SK-MEL-5 (cell line): Measurements from ENCODE around the gene RBM4B. TPM values are rescaled to one million over a fixed set of nuclear protein-coding genes. Genes with fewer than 3 reads are reported as not detected.
"Not testable (repeated sequence)": the region's sequence is repeated elsewhere in the genome, so short reads cannot be mapped to it uniquely, and the experiment has no call there.

Source experiments
- DNase-seq: peaks from one replicate; pipeline ENCODE4 v3.0.0-alpha.2; 2016; ENCODE audit warnings: low read depth, low spot score
- in situ Hi-C: cut with HindIII; loops from 2 replicates; pipeline ENCODE4 v1.10.0; 2016; ENCODE audit warnings: low sequenced_read_pairs, high pct_unique_total_duplicates, low pct_unique_long_range_greater_than_20kb
- polyA plus RNA-seq, 2 experiments: library from polyadenylated mRNA; depleted of rRNA; stranded (reverse); fragments of >200 nt; gene quantifications; 2 replicates each; pipeline ENCODE4 v1.2.3, GENCODE V29; 2015
- total RNA-seq: library from RNA; depleted of rRNA; stranded (reverse); fragments of >200 nt; shearing (Covaris generic); gene quantifications from 2 replicates; pipeline ENCODE4 v1.2.3, GENCODE V29; 2014; rRNA removed

The RBM4B gene
- total RNA-seq, result 8.1 and 11.0 TPM in 2 replicates
- polyA plus RNA-seq (2015; cell fraction: cytosol; rRNA removed), result 10.2 TPM in 2 replicates
- 42.7 and 50.6 TPM in 2 replicates for polyA plus RNA-seq (2015; cell fraction: nucleus; rRNA removed)

GRCh38 chr11:66677599-66678375, at the start of gene RBM4B:
Gene RBM4B, minus strand, starts transcription at chr11:66677887. Its CDS starts 808 bp downstream, at chr11:66677079.
- DNase-seq, result peak; percentile 88
- in situ Hi-C loops, result no loop called here

- DNase-seq, result no peak
- in situ Hi-C loops, result no loop called here
Measured at GRCh38 chr11:66725647-66726046, 48.0 kb upstream of the RBM4B start.

GRCh38 chr11:66725114-66725513, 47.4 kb upstream of the RBM4B start:
- DNase-seq, result no peak
- in situ Hi-C loops, result no loop called here

GRCh38 chr11:66724167-66724566, 46.5 kb upstream of the RBM4B start:
- in situ Hi-C loops, DNase-seq: not testable (repeated sequence)

GRCh38 chr11:66723693-66724092, 46.0 kb upstream of the RBM4B start:
- in situ Hi-C loops, result no loop called here

GRCh38 chr11:66722745-66723651, 45.3 kb upstream of the RBM4B start:
- in situ Hi-C loops, result no loop called here
- no peak for DNase-seq

More at GRCh38 chr11:66723693-66724092, 46.0 kb upstream of the RBM4B start:
- DNase-seq, result no peak

- in situ Hi-C loops, result no loop called here
Measured at GRCh38 chr11:66721939-66722338, 44.3 kb upstream of the RBM4B start.

GRCh38 chr11:66720899-66721470, 43.3 kb upstream of the RBM4B start:
- no peak for DNase-seq
- in situ Hi-C loops, result no loop called here

More at GRCh38 chr11:66721939-66722338, 44.3 kb upstream of the RBM4B start:
- DNase-seq, result no peak

- DNase-seq, result no peak
- in situ Hi-C loops, result no loop called here
Measured at GRCh38 chr11:66720223-66720898, 42.7 kb upstream of the RBM4B start.

- in situ Hi-C loops, result no loop called here
- no peak for DNase-seq
Measured at GRCh38 chr11:66719111-66719872, 41.6 kb upstream of the RBM4B start.

GRCh38 chr11:66718320-66718971, 40.8 kb upstream of the RBM4B start:
- DNase-seq, result no peak
- in situ Hi-C loops, result no loop called here

- in situ Hi-C loops, result no loop called here
Measured at GRCh38 chr11:66717925-66718319, 40.2 kb upstream of the RBM4B start.

GRCh38 chr11:66716996-66717395, 39.3 kb upstream of the RBM4B start:
- in situ Hi-C loops, result no loop called here

More at GRCh38 chr11:66717925-66718319, 40.2 kb upstream of the RBM4B start:
- no peak for DNase-seq

GRCh38 chr11:66715346-66716085, 37.8 kb upstream of the RBM4B start:
- no peak for DNase-seq
- in situ Hi-C loops, result no loop called here

More at GRCh38 chr11:66716996-66717395, 39.3 kb upstream of the RBM4B start:
- no peak for DNase-seq

- in situ Hi-C loops, result no loop called here
- no peak for DNase-seq
Measured at GRCh38 chr11:66713746-66714480, 36.2 kb upstream of the RBM4B start.
